ENCODE measurements around the gene PSMD13. TPM values are rescaled to one million over a fixed set of nuclear protein-coding genes. Genes with fewer than 3 reads are reported as not detected.
A peak's percentile ranks its signal among the peaks of the same experiment; 100 is the strongest.

PSMD13 gene
- polyA plus RNA-seq, 1 donor (not counting 4 experiments of a cell fraction or from before 2014, with no cell fraction given), result 184 TPM

GRCh38 chr11:232783-233565 is 3.8 kb upstream of the PSMD13 start:
- TF ChIP-seq, protein P1, sequence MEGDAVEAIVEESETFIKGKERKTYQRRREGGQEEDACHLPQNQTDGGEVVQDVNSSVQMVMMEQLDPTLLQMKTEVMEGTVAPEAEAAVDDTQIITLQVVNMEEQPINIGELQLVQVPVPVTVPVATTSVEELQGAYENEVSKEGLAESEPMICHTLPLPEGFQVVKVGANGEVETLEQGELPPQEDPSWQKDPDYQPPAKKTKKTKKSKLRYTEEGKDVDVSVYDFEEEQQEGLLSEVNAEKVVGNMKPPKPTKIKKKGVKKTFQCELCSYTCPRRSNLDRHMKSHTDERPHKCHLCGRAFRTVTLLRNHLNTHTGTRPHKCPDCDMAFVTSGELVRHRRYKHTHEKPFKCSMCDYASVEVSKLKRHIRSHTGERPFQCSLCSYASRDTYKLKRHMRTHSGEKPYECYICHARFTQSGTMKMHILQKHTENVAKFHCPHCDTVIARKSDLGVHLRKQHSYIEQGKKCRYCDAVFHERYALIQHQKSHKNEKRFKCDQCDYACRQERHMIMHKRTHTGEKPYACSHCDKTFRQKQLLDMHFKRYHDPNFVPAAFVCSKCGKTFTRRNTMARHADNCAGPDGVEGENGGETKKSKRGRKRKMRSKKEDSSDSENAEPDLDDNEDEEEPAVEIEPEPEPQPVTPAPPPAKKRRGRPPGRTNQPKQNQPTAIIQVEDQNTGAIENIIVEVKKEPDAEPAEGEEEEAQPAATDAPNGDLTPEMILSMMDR (optimal IDR thresholded peaks at IDR 0.05 in 1 of 3, IDR thresholded peaks at IDR 0.05 in 1 of 3, conservative IDR thresholded peaks at IDR 0.05 in 1 of 3; ENCODE audit: extremely low read depth in 1 of 3, insufficient read depth in 2 of 3, low read length in 3 of 3), result no peak
- TF ChIP-seq EZH2 (IDR thresholded peaks at IDR 0.05; ENCODE audit: low read length), result no peak
- Histone ChIP-seq H3K9me1 (ENCODE audit: control insufficient read depth, extremely low read depth, insufficient read depth, low read length) (no peaks in the 10 kb centered on the region), H4K20me1 (ENCODE audit: control insufficient read depth, extremely low read depth, insufficient read depth, low read length) (no peaks in the 10 kb centered on the region), H3K36me3 (ENCODE audit: control insufficient read depth in 2 of 2, extremely low read depth in 1 of 2, insufficient read depth in 2 of 2, low read length in 2 of 2) (peaks cover 0 to 1% of the 10 kb centered on the region in 2 experiments), H3K27me3 (ENCODE audit: control insufficient read depth, extremely low read depth, insufficient read depth, low read length) (no peaks in the 10 kb centered on the region), H3K27ac (ENCODE audit: control insufficient read depth, insufficient read depth, low read length) (no peak overlapping the region), H2AFZ (ENCODE audit: control insufficient read depth, low read length) (no peak overlapping the region), H3K79me2 (ENCODE audit: control insufficient read depth, insufficient read depth, low read length) (peaks cover 19% of the 10 kb centered on the region), H3K9me3 (ENCODE audit: control insufficient read depth, low read depth, low read length) (no peaks in the 10 kb centered on the region), H3K4me1 (ENCODE audit: control insufficient read depth, extremely low read depth, insufficient read depth, low read length) (peaks cover 7% of the 10 kb centered on the region), H3K4me2 (ENCODE audit: control insufficient read depth, extremely low read depth, insufficient read depth, low read depth, low read length) (no peak overlapping the region), H3K4me3 (ENCODE audit: control insufficient read depth in 2 of 3, extremely low read depth in 1 of 3, insufficient read depth in 2 of 3, low read depth in 1 of 3, low read length in 3 of 3) (no peak overlapping the region), H3K9ac (ENCODE audit: control insufficient read depth, extremely low read depth, insufficient read depth, low read length) (no peak overlapping the region)
- DNase-seq (ENCODE audit: low read depth, low spot score), result no peak
- dilution Hi-C loops (cut with MboI; ENCODE audit: extremely low pct_ligation_motif_present, low sequenced_read_pairs), result no loop called here
- no peak for FAIRE-seq

DNA sequence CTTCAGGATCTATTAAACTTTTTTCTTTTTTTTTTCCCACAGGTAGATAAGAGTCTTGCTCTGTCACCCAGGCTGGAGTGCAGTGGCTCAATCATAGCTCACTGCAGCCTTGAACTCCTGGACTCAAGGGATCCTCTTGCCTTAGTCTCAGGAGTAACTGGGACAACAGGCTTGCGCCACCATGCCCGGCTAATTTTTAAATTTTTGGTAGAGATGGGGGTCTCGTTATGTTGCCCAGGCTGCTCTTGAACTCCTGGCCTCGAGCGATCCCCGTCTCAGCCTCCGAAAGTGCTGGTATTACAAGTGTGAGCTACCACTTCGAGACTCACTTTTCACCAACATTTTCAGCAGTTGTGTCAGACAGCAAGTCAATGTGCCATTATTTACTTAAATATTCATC is 1.6 kb upstream of the PSMD13 start:
- no peak for FAIRE-seq

More for the DNA sequence above, 1.6 kb upstream of the PSMD13 start:
- Histone ChIP-seq H4K20me1 (ENCODE audit: control insufficient read depth, extremely low read depth, insufficient read depth, low read length) (no peaks in the 10 kb centered on the region), H3K27ac (ENCODE audit: control insufficient read depth, insufficient read depth, low read length) (peak overlapping the region; percentile 58), H3K4me1 (ENCODE audit: control insufficient read depth, extremely low read depth, insufficient read depth, low read length) (peaks cover 12% of the 10 kb centered on the region), H3K79me2 (ENCODE audit: control insufficient read depth, insufficient read depth, low read length) (peaks cover 41% of the 10 kb centered on the region), H3K36me3 (ENCODE audit: control insufficient read depth in 2 of 2, extremely low read depth in 1 of 2, insufficient read depth in 2 of 2, low read length in 2 of 2) (peaks cover 5 to 9% of the 10 kb centered on the region in 2 experiments), H3K4me3 (ENCODE audit: control insufficient read depth in 2 of 3, extremely low read depth in 1 of 3, insufficient read depth in 2 of 3, low read depth in 1 of 3, low read length in 3 of 3) (peak overlapping the region; percentile 75 to 98 (median 93)), H2AFZ (ENCODE audit: control insufficient read depth, low read length) (peak overlapping the region; percentile 87), H3K9me1 (ENCODE audit: control insufficient read depth, extremely low read depth, insufficient read depth, low read length) (no peaks in the 10 kb centered on the region), H3K4me2 (ENCODE audit: control insufficient read depth, extremely low read depth, insufficient read depth, low read depth, low read length) (peak overlapping the region; percentile 100), H3K9me3 (ENCODE audit: control insufficient read depth, low read depth, low read length) (no peaks in the 10 kb centered on the region), H3K9ac (ENCODE audit: control insufficient read depth, extremely low read depth, insufficient read depth, low read length) (peak overlapping the region; percentile 84), H3K27me3 (ENCODE audit: control insufficient read depth, extremely low read depth, insufficient read depth, low read length) (no peaks in the 10 kb centered on the region)
- dilution Hi-C loops (cut with MboI; ENCODE audit: extremely low pct_ligation_motif_present, low sequenced_read_pairs), result no loop called here
- no peak for TF ChIP-seq EZH2 (IDR thresholded peaks at IDR 0.05; ENCODE audit: low read length)
- TF ChIP-seq, protein P1 (optimal IDR thresholded peaks at IDR 0.05 in 1 of 3, IDR thresholded peaks at IDR 0.05 in 1 of 3, conservative IDR thresholded peaks at IDR 0.05 in 1 of 3; ENCODE audit: extremely low read depth in 1 of 3, insufficient read depth in 2 of 3, low read length in 3 of 3), result no peak
- DNase-seq (ENCODE audit: low read depth, low spot score), result no peak

All from keratinocyte (primary cell).